NCI-H510A treated with DMSO at 0.1 percent for 48 hours (cell line): Measurements from ENCODE around the gene ZSCAN2.
"Not testable (repeated sequence)": the region's sequence is repeated elsewhere in the genome, so short reads cannot be mapped to it uniquely, and the experiment has no call there.

Experiments
- DNase-seq: peaks from one replicate; lab custom pipeline; 2025; lab: John Stamatoyannopoulos, UW

Gene ZSCAN2

GRCh38 chr15:84600687-84601554, at the start of gene ZSCAN2:
ZSCAN2 (plus strand) TSS chr15:84601009; CDS start chr15:84603928, 2,919 bp downstream.
- peak; percentile 88 for DNase-seq

GRCh38 chr15:84551624-84552023, 49.2 kb upstream of the ZSCAN2 start:
- DNase-seq = not testable (repeated sequence)

- DNase-seq = no peak
These were observed 47.9 kb upstream of the ZSCAN2 start for GRCh38 chr15:84552896-84553295.

GRCh38 chr15:84556690-84557089, 44.1 kb upstream of the ZSCAN2 start:
- DNase-seq = not testable (repeated sequence)

- DNase-seq = not testable (repeated sequence)
These were observed 32.8 kb upstream of the ZSCAN2 start for GRCh38 chr15:84568021-84568420.

GRCh38 chr15:84570164-84570735, 30.6 kb upstream of the ZSCAN2 start:
- no peak for DNase-seq

- no peak for DNase-seq
These were observed 28.6 kb upstream of the ZSCAN2 start for GRCh38 chr15:84572231-84572630.

GRCh38 chr15:84575493-84575892, 25.3 kb upstream of the ZSCAN2 start:
- no peak for DNase-seq

GRCh38 chr15:84577891-84578290, 22.9 kb upstream of the ZSCAN2 start:
- not testable (repeated sequence) for DNase-seq

- DNase-seq = peak; percentile 15
These were observed 21.5 kb upstream of the ZSCAN2 start for GRCh38 chr15:84579261-84579721.

- not testable (repeated sequence) for DNase-seq
These were observed 19.0 kb upstream of the ZSCAN2 start for GRCh38 chr15:84581676-84582428.

GRCh38 chr15:84582583-84583157, 18.1 kb upstream of the ZSCAN2 start:
- DNase-seq = no peak

GRCh38 chr15:84583921-84584320, 16.9 kb upstream of the ZSCAN2 start:
- DNase-seq = not testable (repeated sequence)

- DNase-seq = no peak
These were observed 14.1 kb upstream of the ZSCAN2 start for GRCh38 chr15:84586696-84587095.

- DNase-seq = peak; percentile 72
These were observed 12.5 kb upstream of the ZSCAN2 start for GRCh38 chr15:84588053-84588874.

- no peak for DNase-seq
These were observed 10.4 kb upstream of the ZSCAN2 start for GRCh38 chr15:84590406-84590805.

GRCh38 chr15:84591815-84592214, 9.0 kb upstream of the ZSCAN2 start:
- no peak for DNase-seq

- DNase-seq = no peak
These were observed 6.1 kb upstream of the ZSCAN2 start for GRCh38 chr15:84594617-84595290.

- no peak for DNase-seq
These were observed 5.1 kb upstream of the ZSCAN2 start for GRCh38 chr15:84595660-84596059.

- DNase-seq = no peak
These were observed 3.5 kb upstream of the ZSCAN2 start for GRCh38 chr15:84597296-84597695.

- DNase-seq = no peak
These were observed 2.6 kb upstream of the ZSCAN2 start for GRCh38 chr15:84598250-84598649.
